AG04450 (cell line): Measurements from ENCODE around the gene VAMP8. TPM values are rescaled to one million over a fixed set of nuclear protein-coding genes. Genes with fewer than 3 reads are reported as not detected.

Experiments used
- CTCF ChIA-PET: fragments of 300-600, 350-600 bp; formaldehyde crosslinking; extraction: SDS; loops from one replicate; lab custom pipeline; 2022; ENCODE audit warnings: antibody characterized with exemption, inconsistent platforms; lab: Charles Lee
- POLR2A ChIA-PET: fragments of 350-600 bp; formaldehyde crosslinking; extraction: SDS; loops from one replicate; lab custom pipeline; 2021; ENCODE audit warnings: antibody characterized with exemption, inconsistent platforms; lab: Yijun Ruan, JAX
- DNase-seq: peaks from one replicate; pipeline ENCODE4 v3.0.0-alpha.2; 2011; ENCODE audit warnings: low read depth, low spot score
- H3K27ac ChIP-seq: one replicate; pipeline ENCODE4 v1.5.1; 2012; ENCODE audit warnings: low read depth, low read length, control low read depth
- H3K27me3 ChIP-seq: one replicate; pipeline ENCODE4 v1.6.0; 2012; ENCODE audit warnings: low read length; ENCODE audit not compliant: control insufficient read depth, insufficient read depth
- H3K4me3 ChIP-seq: 2 replicates; pipeline ENCODE4 v1.5.1; 2011; ENCODE audit warnings: mild to moderate bottlenecking, low read depth, low read length, control low read depth
- H3K9me3 ChIP-seq: 2 replicates; pipeline ENCODE4 v1.5.1; 2012; ENCODE audit warnings: low read length; ENCODE audit not compliant: control insufficient read depth, insufficient read depth
- CTCF ChIP-seq: IDR thresholded peaks from 2 replicates; pipeline ENCODE4 v1.5.1; 2011; ENCODE audit warnings: low read depth, low read length, control low read depth, inconsistent platforms
- polyA plus RNA-seq: library from polyadenylated mRNA; depleted of rRNA; stranded (reverse); fragments of >200 nt; gene quantifications from 2 replicates; pipeline ENCODE4 v1.2.3, GENCODE V29; 2011

Gene VAMP8
- polyA plus RNA-seq, 1 experiment: 3.6 TPM

DNA sequence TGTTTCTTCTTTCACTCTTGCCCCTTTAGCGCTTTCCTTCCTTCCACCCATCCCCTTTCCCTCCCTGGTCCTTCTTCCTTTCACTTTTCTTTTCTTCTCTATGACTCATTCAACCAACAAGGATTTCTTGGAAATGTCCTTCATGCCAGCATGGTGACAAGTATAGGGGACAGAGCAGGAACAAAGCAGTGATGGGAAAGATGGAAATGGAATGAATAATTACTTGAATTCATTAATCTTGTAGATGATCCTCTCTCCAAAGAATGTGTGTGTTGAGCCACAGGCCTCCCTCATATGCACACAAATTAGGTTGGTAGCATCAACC is 8.4 kb downstream of the VAMP8 start:
- DNase-seq: no peak
- no peak for TF ChIP-seq CTCF
- H3K27me3 ChIP-seq: no peaks in the 10 kb centered on the region
- ChIA-PET POLR2A (interaction anchor here (0.9 to 1.3 kb wide), 4 partner anchors 20 to 47 kb away, joined by 3 to 6 read pairs (median 4); partner anchors contain the start of genes MAT2A and USP39), CTCF (no interaction called here)
- H3K4me3 ChIP-seq: no peak overlapping the region
- peak overlapping the region; percentile 72 for H3K27ac ChIP-seq
- no peaks in the 10 kb centered on the region for H3K9me3 ChIP-seq

- POLR2A ChIA-PET: interaction anchor here (0.7 kb wide), 1 partner anchor 49 kb away, joined by 3 read pairs; the partner anchor contains the start of gene MAT2A
- no peaks in the 10 kb centered on the region for H3K27me3 ChIP-seq
- CTCF ChIA-PET: interaction anchor here (0.6 kb wide), 1 partner anchor 27 kb away, joined by 3 read pairs; no protein-coding TSS in a partner anchor
- TF ChIP-seq CTCF: no peak
- H3K4me3 ChIP-seq: no peak overlapping the region
- H3K9me3 ChIP-seq: no peaks in the 10 kb centered on the region
- no peak overlapping the region for H3K27ac ChIP-seq
- no peak for DNase-seq
Measured at GRCh38 chr2:85588236-85588635, 10.8 kb downstream of the VAMP8 start.

GRCh38 chr2:85588645-85589044 is 11.3 kb downstream of the VAMP8 start:
- ChIA-PET CTCF (no interaction called here), POLR2A (no interaction called here)
- H3K27ac ChIP-seq: no peak overlapping the region
- no peaks in the 10 kb centered on the region for H3K9me3 ChIP-seq
- no peak for DNase-seq
- no peaks in the 10 kb centered on the region for H3K27me3 ChIP-seq
- no peak for TF ChIP-seq CTCF
- H3K4me3 ChIP-seq: no peak overlapping the region

GRCh38 chr2:85589181-85589580 is 11.8 kb downstream of the VAMP8 start:
- TF ChIP-seq CTCF: no peak
- ChIA-PET POLR2A (no interaction called here), CTCF (interaction anchor here (0.6 kb wide), 1 partner anchor 17 kb away, joined by 6 read pairs; no protein-coding TSS in a partner anchor)
- Histone ChIP-seq H3K4me3 (no peak overlapping the region), H3K27ac (no peak overlapping the region), H3K9me3 (no peaks in the 10 kb centered on the region), H3K27me3 (no peaks in the 10 kb centered on the region)
- no peak for DNase-seq

- Histone ChIP-seq H3K9me3 (no peaks in the 10 kb centered on the region), H3K27me3 (no peaks in the 10 kb centered on the region), H3K27ac (peak overlapping the region; percentile 95), H3K4me3 (no peak overlapping the region)
- no peak for TF ChIP-seq CTCF
- POLR2A ChIA-PET: interaction anchor here (0.6 to 1.5 kb wide), 8 partner anchors 11 to 236 kb away, joined by 3 to 9 read pairs (median 4); partner anchors contain the start of genes C2orf68, ELMOD3, MAT2A and RETSAT
- DNase-seq: peak; percentile 79
- CTCF ChIA-PET: interaction anchor here (0.6 to 1.3 kb wide), 2 partner anchors 18 to 38 kb away, joined by 5 to 6 read pairs; no protein-coding TSS in a partner anchor
Measured at GRCh38 chr2:85589982-85590791, 12.8 kb downstream of the VAMP8 start.
